ENCODE results near the gene XPO5.

- TF ChIP-seq EZH2 (IDR thresholded peaks at IDR 0.05; ENCODE audit: insufficient read depth, poor library complexity, severe bottlenecking) (no peak), EZH2phosphoT487 (IDR thresholded peaks at IDR 0.05; ENCODE audit: insufficient read depth, low read depth) (no peak)
Observed at GRCh38 chr6:43621836-43622180, 46.0 kb upstream of the XPO5 start.

Data from GM23248 (cell line).